ENCODE data around the gene PPP1R15B.

- TF ChIP-seq CTCF (conservative IDR thresholded peaks at IDR 0.05; ENCODE audit: low read depth, low read length) (no peak), CEBPB (IDR thresholded peaks at IDR 0.05; ENCODE audit: low read depth, low read length) (0 out of 2 replicates have a peak, but pooled peaks have one; percentile 14), SMC3 (IDR thresholded peaks at IDR 0.05; ENCODE audit: low read depth, low read length) (no peak), POLR2A (IDR thresholded peaks at IDR 0.05; ENCODE audit: low read depth, low read length) (no peak), MAZ (IDR thresholded peaks at IDR 0.05; ENCODE audit: borderline replicate concordance, low read depth, low read length) (no peak), USF2 (IDR thresholded peaks at IDR 0.05; ENCODE audit: low read depth, low read length) (no peak), RAD21 (IDR thresholded peaks at IDR 0.05; ENCODE audit: low read length) (no peak), RFX5 (IDR thresholded peaks at IDR 0.05; ENCODE audit: low read depth, low read length) (no peak), BHLHE40 (IDR thresholded peaks at IDR 0.05; ENCODE audit: low read depth, low read length) (no peak)
Observed at GRCh38 chr1:204442376-204443259, 31.0 kb upstream of the PPP1R15B start.
